Nephron (organoid): Measurements from ENCODE around the gene GAMT.
"Not testable (repeated sequence)": the region's sequence is repeated elsewhere in the genome, so short reads cannot be mapped to it uniquely, and the experiment has no call there.

Experiments
- H3K27ac Mint-ChIP-seq, 3 experiments: 2 replicates each; pipeline ENCODE4 v1.8.0; 2020; ENCODE audit warnings: mixed read lengths in 3 of 3, mild to moderate bottlenecking in 2 of 3, moderate library complexity in 1 of 3
- H3K27me3 Mint-ChIP-seq: 2 replicates; pipeline ENCODE4 v1.8.0; 2021; ENCODE audit warnings: low read depth, mild to moderate bottlenecking, moderate library complexity, mixed read lengths
- H3K36me3 Mint-ChIP-seq: 2 replicates; pipeline ENCODE4 v1.8.0; 2020; ENCODE audit warnings: low read depth, mixed read lengths
- H3K4me1 Mint-ChIP-seq: 2 replicates; pipeline ENCODE4 v1.8.0; 2020; ENCODE audit warnings: mixed read lengths
- H3K4me3 Mint-ChIP-seq, 3 experiments: 2 replicates each; pipeline ENCODE4 v1.8.0; 2020; ENCODE audit warnings: mild to moderate bottlenecking in 3 of 3, mixed read lengths in 3 of 3, moderate library complexity in 2 of 3
- H3K9me3 Mint-ChIP-seq: 2 replicates; pipeline ENCODE4 v1.8.0; 2020; ENCODE audit warnings: mixed read lengths
- CTCF ChIP-seq, 3 experiments: fragments of 200-600 bp; sonication (generic); IDR thresholded peaks; one replicate each; pipeline ENCODE4 v1.5.0; 2021; ENCODE audit warnings: antibody characterized with exemption in 3 of 3; ENCODE audit not compliant: unreplicated experiment in 3 of 3

GAMT gene

GRCh38 chr19:1445932-1446712, 44.8 kb upstream of the GAMT start:
- peaks cover 49% of the 10 kb centered on the region for H3K27me3 Mint-ChIP-seq
- peaks cover 18% of the 10 kb centered on the region for H3K36me3 Mint-ChIP-seq
- H3K4me3 Mint-ChIP-seq: peak overlapping the region in 1 of 3 experiments; percentile 47
- H3K27ac Mint-ChIP-seq: no peak overlapping the region
- H3K9me3 Mint-ChIP-seq: no peaks in the 10 kb centered on the region
- peaks cover 11% of the 10 kb centered on the region for H3K4me1 Mint-ChIP-seq
- no peak for TF ChIP-seq CTCF (IDR thresholded peaks at IDR 0.05; ENCODE audit: unreplicated experiment in 3 of 3)

DNA sequence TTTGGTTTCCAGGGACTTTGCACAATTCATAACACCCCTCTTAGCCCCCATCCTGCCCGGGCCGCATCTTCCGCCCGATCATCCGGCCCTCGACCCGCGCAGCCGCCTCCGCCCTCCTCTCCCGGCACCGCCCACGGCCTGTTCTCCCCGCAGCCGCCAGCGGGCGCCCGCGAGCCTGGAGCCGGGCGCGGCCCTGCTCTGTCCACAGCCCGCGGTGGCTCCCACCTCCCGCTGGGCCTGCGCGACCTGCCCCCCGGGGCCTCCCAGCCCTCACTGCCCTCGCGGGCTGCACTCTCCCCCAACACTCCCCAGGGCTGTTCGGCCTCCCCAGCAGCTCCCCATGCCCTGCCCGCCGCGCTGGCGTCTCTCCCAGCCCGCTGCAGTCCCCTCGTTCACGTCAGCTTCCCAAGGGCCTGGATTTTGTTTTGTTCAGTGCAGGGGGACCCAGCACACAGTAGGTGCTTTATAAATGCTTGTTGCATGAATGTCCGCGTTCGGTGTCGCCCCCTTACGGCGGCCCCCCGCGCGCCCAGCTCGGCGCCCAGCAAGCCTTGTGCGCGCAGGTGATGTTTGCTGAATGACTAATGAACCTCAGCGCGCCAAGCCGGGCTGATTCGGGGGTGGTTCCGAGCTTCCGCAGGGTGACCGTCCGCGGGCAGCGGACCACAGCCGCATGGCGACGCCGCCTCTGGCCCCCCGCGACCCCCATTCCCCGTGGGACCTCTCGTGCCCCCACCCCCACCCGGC, 44.0 kb upstream of the GAMT start:
- H3K36me3 Mint-ChIP-seq: peaks cover 26% of the 10 kb centered on the region
- peaks cover 41% of the 10 kb centered on the region for H3K27me3 Mint-ChIP-seq
- H3K4me1 Mint-ChIP-seq: peaks cover 5% of the 10 kb centered on the region
- H3K9me3 Mint-ChIP-seq: no peaks in the 10 kb centered on the region
- peak; percentile 97 for TF ChIP-seq CTCF (IDR thresholded peaks at IDR 0.05; ENCODE audit: unreplicated experiment in 3 of 3)
- H3K27ac Mint-ChIP-seq: no peak overlapping the region
- peak overlapping the region; percentile 52 to 71 (median 56) for H3K4me3 Mint-ChIP-seq

DNA sequence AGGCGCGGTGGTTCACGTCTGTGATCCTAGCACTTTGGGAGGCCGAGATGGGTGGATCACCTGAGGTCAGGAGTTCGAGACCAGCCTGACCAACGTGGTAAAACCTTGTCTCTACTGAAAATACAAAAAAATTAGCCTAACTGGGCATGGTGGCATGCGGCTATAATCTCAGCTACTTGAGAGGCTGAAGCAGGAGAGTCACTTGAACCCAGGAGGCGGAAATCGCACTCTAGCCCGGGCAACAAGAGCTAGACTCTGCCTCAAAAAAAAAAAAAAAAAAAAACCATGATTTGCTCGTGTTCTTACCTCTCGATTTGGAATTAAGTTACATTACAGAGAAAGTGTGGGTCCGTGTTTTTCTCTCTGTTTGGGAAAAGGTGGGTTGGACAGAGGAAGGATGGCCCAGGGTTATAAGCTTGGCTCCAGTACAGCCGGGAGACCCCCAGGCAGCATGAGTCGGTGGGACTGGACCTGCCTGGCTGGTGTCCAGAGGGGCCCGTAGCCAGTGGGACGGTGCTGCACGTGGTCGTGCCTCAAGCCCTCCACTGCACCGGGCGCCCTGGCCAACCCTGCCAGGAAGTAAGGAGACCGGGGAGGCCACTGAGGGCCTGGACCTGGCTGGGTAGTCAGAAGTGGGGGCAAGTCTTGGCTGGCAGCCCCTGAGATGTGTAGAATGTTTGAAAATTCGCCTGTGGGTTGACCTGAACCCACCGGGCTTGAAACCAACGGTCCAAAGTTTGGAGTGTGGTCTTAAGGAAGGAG, 40.5 kb upstream of the GAMT start:
- Mint-ChIP-seq H3K27me3 (peaks cover 10% of the 10 kb centered on the region), H3K4me3 (peak overlapping the region; percentile 75 to 99 (median 98)), H3K27ac (no peak overlapping the region), H3K36me3 (peaks cover 32% of the 10 kb centered on the region), H3K4me1 (no peaks in the 10 kb centered on the region), H3K9me3 (no peaks in the 10 kb centered on the region)
- no peak for TF ChIP-seq CTCF (IDR thresholded peaks at IDR 0.05; ENCODE audit: unreplicated experiment in 3 of 3)

DNA sequence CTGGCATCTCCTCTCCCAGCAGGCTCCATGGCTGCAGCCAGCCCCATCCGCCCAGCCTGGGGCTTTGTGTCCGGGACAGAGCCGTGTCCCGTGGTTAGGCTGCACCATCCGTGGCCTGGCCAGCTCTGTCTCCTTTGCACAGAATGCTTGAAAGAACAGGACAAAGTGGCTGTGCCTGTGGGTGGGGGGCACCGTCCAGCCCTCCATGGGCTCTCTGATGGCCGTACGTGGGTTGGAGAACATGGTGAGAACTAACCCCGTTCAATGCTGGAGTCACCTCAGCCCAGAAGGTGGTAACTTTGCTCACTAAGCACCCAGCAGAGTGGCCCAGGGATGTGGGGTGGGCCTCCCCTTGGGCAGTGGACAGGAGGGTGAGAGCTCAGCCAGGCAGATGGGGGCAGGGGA, 39.7 kb upstream of the GAMT start:
- H3K27me3 Mint-ChIP-seq: peaks cover 6% of the 10 kb centered on the region
- no peak for TF ChIP-seq CTCF (IDR thresholded peaks at IDR 0.05; ENCODE audit: unreplicated experiment in 3 of 3)
- no peak overlapping the region for H3K27ac Mint-ChIP-seq
- H3K4me3 Mint-ChIP-seq: peak overlapping the region; percentile 98 to 99 (median 99)
- H3K4me1 Mint-ChIP-seq: no peaks in the 10 kb centered on the region
- H3K36me3 Mint-ChIP-seq: peaks cover 32% of the 10 kb centered on the region
- no peaks in the 10 kb centered on the region for H3K9me3 Mint-ChIP-seq

DNA sequence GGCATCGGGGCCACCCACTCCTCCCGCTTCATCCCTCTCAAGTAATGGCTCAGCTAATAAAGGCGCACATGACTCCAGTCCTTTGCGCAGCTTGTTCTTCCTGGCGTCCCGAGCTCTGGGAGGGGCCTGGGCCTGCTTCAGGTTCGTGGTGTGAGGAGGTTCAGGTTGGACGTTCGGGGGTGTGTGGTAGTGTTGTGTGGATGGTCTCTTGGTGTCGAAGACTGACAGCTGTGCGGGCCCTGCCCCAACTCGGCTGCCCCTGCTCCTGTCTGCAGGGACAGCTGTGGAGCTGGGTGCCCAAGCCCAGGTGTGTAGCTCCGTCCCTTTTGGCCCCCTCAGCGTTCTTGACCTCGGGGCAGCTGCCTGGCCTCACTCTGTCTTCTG, 39.1 kb upstream of the GAMT start:
- peaks cover 36% of the 10 kb centered on the region for H3K36me3 Mint-ChIP-seq
- H3K4me1 Mint-ChIP-seq: no peaks in the 10 kb centered on the region
- H3K9me3 Mint-ChIP-seq: no peaks in the 10 kb centered on the region
- H3K27me3 Mint-ChIP-seq: peaks cover 6% of the 10 kb centered on the region
- TF ChIP-seq CTCF (IDR thresholded peaks at IDR 0.05; ENCODE audit: unreplicated experiment in 3 of 3): no peak
- H3K4me3 Mint-ChIP-seq: peak overlapping the region; percentile 98 to 99 (median 99)
- no peak overlapping the region for H3K27ac Mint-ChIP-seq

DNA sequence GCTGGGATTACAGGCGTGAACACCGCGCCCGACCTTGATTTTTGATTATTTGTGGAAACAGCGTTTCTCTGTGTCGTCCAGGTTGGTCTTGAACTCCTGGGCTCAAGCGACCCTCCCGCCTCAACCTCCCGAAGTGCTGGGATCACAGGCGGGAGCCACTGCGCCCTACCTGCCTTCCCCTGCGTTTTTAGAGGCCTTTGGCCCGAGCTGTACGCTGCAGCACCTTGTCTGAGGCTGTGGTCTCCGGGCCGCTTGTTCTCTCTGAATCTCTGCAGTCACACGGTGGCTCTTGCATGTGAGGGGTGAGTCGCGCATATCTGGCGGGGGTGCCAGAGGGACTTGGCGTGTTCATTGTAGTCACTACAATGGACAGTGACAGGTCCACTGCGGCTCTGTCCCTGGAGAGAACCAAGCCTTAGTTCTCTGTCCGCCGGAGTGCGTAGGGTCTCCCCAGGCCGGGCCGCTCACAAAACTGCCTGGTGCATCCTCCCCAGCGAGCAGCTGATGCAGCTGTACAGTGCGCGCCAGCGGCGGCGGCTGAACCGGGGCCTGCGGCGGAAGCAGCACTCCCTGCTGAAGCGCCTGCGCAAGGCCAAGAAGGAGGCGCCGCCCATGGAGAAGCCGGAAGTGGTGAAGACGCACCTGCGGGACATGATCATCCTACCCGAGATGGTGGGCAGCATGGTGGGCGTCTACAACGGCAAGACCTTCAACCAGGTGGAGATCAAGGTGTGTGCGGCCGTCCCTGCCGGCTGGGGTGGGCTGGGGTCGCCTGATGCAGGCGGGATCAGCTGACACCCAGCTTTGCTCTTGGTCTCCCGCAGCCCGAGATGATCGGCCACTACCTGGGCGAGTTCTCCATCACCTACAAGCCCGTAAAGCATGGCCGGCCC, 38.4 kb upstream of the GAMT start:
- Mint-ChIP-seq H3K27ac (peak overlapping the region in 2 of 3 experiments; percentile 74 to 99), H3K36me3 (peaks cover 39% of the 10 kb centered on the region), H3K4me3 (peak overlapping the region; percentile 98 to 99 (median 99))
- not testable (repeated sequence) for H3K4me1 Mint-ChIP-seq, H3K9me3 Mint-ChIP-seq, H3K27me3 Mint-ChIP-seq
